ENCODE measurements around the gene FHOD1.

Gene FHOD1

GRCh38 chr16:67234180-67234597, 13.1 kb downstream of the FHOD1 start:
- Histone ChIP-seq H3K36me3 (ENCODE audit: control insufficient read depth, insufficient read depth, low read length) (peaks cover 52% of the 10 kb centered on the region), H3K4me1 (ENCODE audit: control insufficient read depth, insufficient read depth, low read length, poor library complexity, severe bottlenecking) (peaks cover 7% of the 10 kb centered on the region), H3K4me3 (ENCODE audit: insufficient read depth, low read depth, low read length, poor library complexity, severe bottlenecking) (no peak overlapping the region)

GRCh38 chr16:67233596-67233995, 13.7 kb downstream of the FHOD1 start:
- peaks cover 55% of the 10 kb centered on the region for H3K36me3 ChIP-seq (ENCODE audit: control insufficient read depth, insufficient read depth, low read length)
- no peak overlapping the region for H3K4me3 ChIP-seq (ENCODE audit: insufficient read depth, low read depth, low read length, poor library complexity, severe bottlenecking)
- H3K27ac ChIP-seq (ENCODE audit: insufficient read depth, low read length, poor library complexity, severe bottlenecking), result no peak overlapping the region

More at GRCh38 chr16:67234180-67234597, 13.1 kb downstream of the FHOD1 start:
- H3K9me3 ChIP-seq (ENCODE audit: control insufficient read depth, low read length), result no peaks in the 10 kb centered on the region
- no peak for DNase-seq
- H3K27me3 ChIP-seq (replicated peaks; ENCODE audit: control insufficient read depth, insufficient read depth, low read length, poor library complexity, severe bottlenecking), result no peaks in the 10 kb centered on the region
- no peak overlapping the region for H3K27ac ChIP-seq (ENCODE audit: insufficient read depth, low read length, poor library complexity, severe bottlenecking)

GRCh38 chr16:67230809-67231660, 16.2 kb downstream of the FHOD1 start:
- no peak overlapping the region for H3K4me3 ChIP-seq (ENCODE audit: insufficient read depth, low read depth, low read length, poor library complexity, severe bottlenecking)
- DNase-seq, result no peak
- H3K27me3 ChIP-seq (replicated peaks; ENCODE audit: control insufficient read depth, insufficient read depth, low read length, poor library complexity, severe bottlenecking), result no peaks in the 10 kb centered on the region
- H3K4me1 ChIP-seq (ENCODE audit: control insufficient read depth, insufficient read depth, low read length, poor library complexity, severe bottlenecking), result peaks cover 15% of the 10 kb centered on the region
- H3K9me3 ChIP-seq (ENCODE audit: control insufficient read depth, low read length), result no peaks in the 10 kb centered on the region
- H3K27ac ChIP-seq (ENCODE audit: insufficient read depth, low read length, poor library complexity, severe bottlenecking), result no peak overlapping the region
- peaks cover 46% of the 10 kb centered on the region for H3K36me3 ChIP-seq (ENCODE audit: control insufficient read depth, insufficient read depth, low read length)

More at GRCh38 chr16:67233596-67233995, 13.7 kb downstream of the FHOD1 start:
- DNase-seq, result no peak
- Histone ChIP-seq H3K4me1 (ENCODE audit: control insufficient read depth, insufficient read depth, low read length, poor library complexity, severe bottlenecking) (peaks cover 7% of the 10 kb centered on the region), H3K9me3 (ENCODE audit: control insufficient read depth, low read length) (no peaks in the 10 kb centered on the region), H3K27me3 (replicated peaks; ENCODE audit: control insufficient read depth, insufficient read depth, low read length, poor library complexity, severe bottlenecking) (no peaks in the 10 kb centered on the region)

- Histone ChIP-seq H3K27ac (ENCODE audit: insufficient read depth, low read length, poor library complexity, severe bottlenecking) (no peak overlapping the region), H3K4me3 (ENCODE audit: insufficient read depth, low read depth, low read length, poor library complexity, severe bottlenecking) (no peak overlapping the region), H3K4me1 (ENCODE audit: control insufficient read depth, insufficient read depth, low read length, poor library complexity, severe bottlenecking) (peaks cover 9% of the 10 kb centered on the region), H3K36me3 (ENCODE audit: control insufficient read depth, insufficient read depth, low read length) (peaks cover 46% of the 10 kb centered on the region), H3K27me3 (replicated peaks; ENCODE audit: control insufficient read depth, insufficient read depth, low read length, poor library complexity, severe bottlenecking) (no peaks in the 10 kb centered on the region), H3K9me3 (ENCODE audit: control insufficient read depth, low read length) (no peaks in the 10 kb centered on the region)
- no peak for DNase-seq
Measured at GRCh38 chr16:67229906-67230808, 17.1 kb downstream of the FHOD1 start.

GRCh38 chr16:67228905-67229304, 18.4 kb downstream of the FHOD1 start:
- no peaks in the 10 kb centered on the region for H3K27me3 ChIP-seq (replicated peaks; ENCODE audit: control insufficient read depth, insufficient read depth, low read length, poor library complexity, severe bottlenecking)
- H3K4me1 ChIP-seq (ENCODE audit: control insufficient read depth, insufficient read depth, low read length, poor library complexity, severe bottlenecking), result peaks cover 15% of the 10 kb centered on the region
- DNase-seq, result no peak
- peaks cover 37% of the 10 kb centered on the region for H3K36me3 ChIP-seq (ENCODE audit: control insufficient read depth, insufficient read depth, low read length)
- H3K4me3 ChIP-seq (ENCODE audit: insufficient read depth, low read depth, low read length, poor library complexity, severe bottlenecking), result no peak overlapping the region
- H3K27ac ChIP-seq (ENCODE audit: insufficient read depth, low read length, poor library complexity, severe bottlenecking), result no peak overlapping the region
- H3K9me3 ChIP-seq (ENCODE audit: control insufficient read depth, low read length), result no peaks in the 10 kb centered on the region

GRCh38 chr16:67228034-67228785, 19.1 kb downstream of the FHOD1 start:
- H3K36me3 ChIP-seq (ENCODE audit: control insufficient read depth, insufficient read depth, low read length), result peaks cover 36% of the 10 kb centered on the region
- no peaks in the 10 kb centered on the region for H3K27me3 ChIP-seq (replicated peaks; ENCODE audit: control insufficient read depth, insufficient read depth, low read length, poor library complexity, severe bottlenecking)
- DNase-seq, result no peak
- peak overlapping the region; percentile 97 for H3K4me3 ChIP-seq (ENCODE audit: insufficient read depth, low read depth, low read length, poor library complexity, severe bottlenecking)
- no peaks in the 10 kb centered on the region for H3K9me3 ChIP-seq (ENCODE audit: control insufficient read depth, low read length)
- peak overlapping the region; percentile 87 for H3K27ac ChIP-seq (ENCODE audit: insufficient read depth, low read length, poor library complexity, severe bottlenecking)
- H3K4me1 ChIP-seq (ENCODE audit: control insufficient read depth, insufficient read depth, low read length, poor library complexity, severe bottlenecking), result peaks cover 21% of the 10 kb centered on the region

GRCh38 chr16:67227567-67227921, 19.7 kb downstream of the FHOD1 start:
- Histone ChIP-seq H3K9me3 (ENCODE audit: control insufficient read depth, low read length) (no peaks in the 10 kb centered on the region), H3K27me3 (replicated peaks; ENCODE audit: control insufficient read depth, insufficient read depth, low read length, poor library complexity, severe bottlenecking) (no peaks in the 10 kb centered on the region), H3K27ac (ENCODE audit: insufficient read depth, low read length, poor library complexity, severe bottlenecking) (peak overlapping the region; percentile 87), H3K36me3 (ENCODE audit: control insufficient read depth, insufficient read depth, low read length) (peaks cover 36% of the 10 kb centered on the region), H3K4me3 (ENCODE audit: insufficient read depth, low read depth, low read length, poor library complexity, severe bottlenecking) (peak overlapping the region; percentile 97), H3K4me1 (ENCODE audit: control insufficient read depth, insufficient read depth, low read length, poor library complexity, severe bottlenecking) (peaks cover 21% of the 10 kb centered on the region)
- no peak for DNase-seq

GRCh38 chr16:67226804-67227566, 20.3 kb downstream of the FHOD1 start, which contains the start of gene TMEM208:
TSS of gene TMEM208 (plus strand) at chr16:67227130. CDS start at chr16:67227219, 89 bp downstream.
- peak within 1 kb of the TSS; percentile 87 for H3K27ac ChIP-seq (ENCODE audit: insufficient read depth, low read length, poor library complexity, severe bottlenecking)
- peak within 1 kb of the TSS; percentile 97 for H3K4me3 ChIP-seq (ENCODE audit: insufficient read depth, low read depth, low read length, poor library complexity, severe bottlenecking)
- DNase-seq, result peak; percentile 95 to 98 (median 96)
- H3K36me3 ChIP-seq (ENCODE audit: control insufficient read depth, insufficient read depth, low read length), result peaks cover 36% of the 10 kb centered on the region
- H3K4me1 ChIP-seq (ENCODE audit: control insufficient read depth, insufficient read depth, low read length, poor library complexity, severe bottlenecking), result peaks cover 21% of the 10 kb centered on the region
- H3K9me3 ChIP-seq (ENCODE audit: control insufficient read depth, low read length), result no peaks in the 10 kb centered on the region
- H3K27me3 ChIP-seq (replicated peaks; ENCODE audit: control insufficient read depth, insufficient read depth, low read length, poor library complexity, severe bottlenecking), result no peaks in the 10 kb centered on the region

GRCh38 chr16:67226295-67226803, 20.9 kb downstream of the FHOD1 start:
- H3K9me3 ChIP-seq (ENCODE audit: control insufficient read depth, low read length), result no peaks in the 10 kb centered on the region
- peak overlapping the region; percentile 97 for H3K4me3 ChIP-seq (ENCODE audit: insufficient read depth, low read depth, low read length, poor library complexity, severe bottlenecking)
- no peak for DNase-seq
- H3K36me3 ChIP-seq (ENCODE audit: control insufficient read depth, insufficient read depth, low read length), result peaks cover 32% of the 10 kb centered on the region
- peaks cover 21% of the 10 kb centered on the region for H3K4me1 ChIP-seq (ENCODE audit: control insufficient read depth, insufficient read depth, low read length, poor library complexity, severe bottlenecking)
- H3K27ac ChIP-seq (ENCODE audit: insufficient read depth, low read length, poor library complexity, severe bottlenecking), result peak overlapping the region; percentile 87
- H3K27me3 ChIP-seq (replicated peaks; ENCODE audit: control insufficient read depth, insufficient read depth, low read length, poor library complexity, severe bottlenecking), result no peaks in the 10 kb centered on the region
